HEK293 (cell line): ENCODE measurements around the gene FES.

ENCODE experiments used
- CTCF ChIA-PET: fragments of 350-600 bp; formaldehyde crosslinking; extraction: SDS; loops from one replicate; lab custom pipeline; 2021; ENCODE audit warnings: antibody characterized with exemption; lab: Yijun Ruan, JAX
- POLR2A ChIA-PET: fragments of 300-600 bp; formaldehyde crosslinking; extraction: SDS; loops from one replicate; lab custom pipeline; 2020; ENCODE audit warnings: antibody characterized with exemption, inconsistent platforms; lab: Yijun Ruan, JAX
- H3K27ac ChIP-seq: fragments of 200-500 bp; sonication (Bioruptor generic); 2 replicates; pipeline ENCODE4 v1.5.1; 2014; ENCODE audit warnings: low read depth, low read length, control low read depth, inconsistent platforms; ENCODE audit errors: extremely low read depth
- H3K36me3 ChIP-seq, 2 experiments: fragments of 200-500 bp in 1 of 2; sonication (Bioruptor generic) in 1 of 2; 1 replicate in 1 of 2; 2 replicates in 1 of 2; pipeline ENCODE4 v1.5.1; 2014 to 2017; ENCODE audit warnings: inconsistent platforms in 2 of 2, low read length in 2 of 2; ENCODE audit not compliant: control insufficient read depth in 2 of 2, insufficient read depth in 1 of 2
- H3K4me1 ChIP-seq: fragments of 200-500 bp; sonication (Bioruptor generic); 2 replicates; pipeline ENCODE4 v1.5.1; 2014; ENCODE audit warnings: mild to moderate bottlenecking, low read length, inconsistent platforms; ENCODE audit not compliant: control insufficient read depth, insufficient read depth
- H3K4me3 ChIP-seq: 2 replicates; pipeline ENCODE4 v1.5.1; 2011; ENCODE audit warnings: low read depth, mild to moderate bottlenecking, control low read depth, low read length, moderate library complexity
- H3K9me3 ChIP-seq: fragments of 200-500 bp; sonication (Bioruptor generic); 2 replicates; pipeline ENCODE4 v1.5.1; 2014; ENCODE audit warnings: low read depth, low read length, inconsistent platforms; ENCODE audit not compliant: control insufficient read depth, insufficient read depth
- PRDM10 ChIP-seq: fragments of 450-650 bp; formaldehyde crosslinking; IDR thresholded peaks from 2 replicates; pipeline ENCODE4 v1.5.1; 2016; ENCODE audit warnings: missing biosample characterization, missing genetic modification characterization
- ZBTB10 ChIP-seq: fragments of 450-650 bp; formaldehyde crosslinking; IDR thresholded peaks from 2 replicates; pipeline ENCODE4 v1.5.1; 2016; ENCODE audit warnings: missing biosample characterization, missing genetic modification characterization
- ZNF140 ChIP-seq: fragments of 450-650 bp; formaldehyde crosslinking; IDR thresholded peaks from 2 replicates; pipeline ENCODE4 v1.5.1; 2016; ENCODE audit warnings: missing biosample characterization, missing genetic modification characterization
- ZNF521 ChIP-seq: fragments of 450-650 bp; formaldehyde crosslinking; IDR thresholded peaks from 2 replicates; pipeline ENCODE4 v1.5.1; 2017; ENCODE audit warnings: missing biosample characterization, mild to moderate bottlenecking, missing genetic modification characterization
- ZNF544 ChIP-seq: fragments of 450-650 bp; formaldehyde crosslinking; IDR thresholded peaks from 2 replicates; pipeline ENCODE4 v1.5.0; 2017; ENCODE audit warnings: missing biosample characterization, missing genetic modification characterization
- ZNF596 ChIP-seq: fragments of 450-650 bp; IDR thresholded peaks from 2 replicates; pipeline ENCODE4 v1.5.0; 2018; ENCODE audit warnings: missing biosample characterization, mild to moderate bottlenecking, missing genetic modification characterization, moderate library complexity
- ZNF600 ChIP-seq: fragments of 450-650 bp; formaldehyde crosslinking; IDR thresholded peaks from 2 replicates; pipeline ENCODE4 v1.5.1; 2016; ENCODE audit warnings: missing biosample characterization, missing genetic modification characterization
- ZNF639 ChIP-seq: fragments of 450-650 bp; formaldehyde crosslinking; IDR thresholded peaks from 2 replicates; pipeline ENCODE4 v1.5.1; 2016; ENCODE audit warnings: missing biosample characterization, missing genetic modification characterization
- TF ChIP-seq, protein P1 (sequence below): fragments of 450-650 bp; formaldehyde crosslinking; IDR thresholded peaks from 2 replicates; pipeline ENCODE4 v1.5.1; 2016; ENCODE audit warnings: missing biosample characterization, missing genetic modification characterization

Gene FES

GRCh38 chr15:90911906-90912769, 27.8 kb downstream of the FES start:
- no peak overlapping the region for H3K4me3 ChIP-seq
- H3K27ac ChIP-seq = no peak overlapping the region
- H3K4me1 ChIP-seq = no peaks in the 10 kb centered on the region
- ChIA-PET POLR2A (interaction anchor here (0.9 kb wide), 1 partner anchor 9 kb away, joined by 3 read pairs; the partner anchor contains the start of gene MAN2A2), CTCF (interaction anchor here (1.0 to 2.9 kb wide), 3 partner anchors 9 to 23 kb away, joined by 3 to 10 read pairs (median 4); partner anchors contain the start of genes HDDC3, MAN2A2 and UNC45A)
- TF ChIP-seq, protein P1, sequence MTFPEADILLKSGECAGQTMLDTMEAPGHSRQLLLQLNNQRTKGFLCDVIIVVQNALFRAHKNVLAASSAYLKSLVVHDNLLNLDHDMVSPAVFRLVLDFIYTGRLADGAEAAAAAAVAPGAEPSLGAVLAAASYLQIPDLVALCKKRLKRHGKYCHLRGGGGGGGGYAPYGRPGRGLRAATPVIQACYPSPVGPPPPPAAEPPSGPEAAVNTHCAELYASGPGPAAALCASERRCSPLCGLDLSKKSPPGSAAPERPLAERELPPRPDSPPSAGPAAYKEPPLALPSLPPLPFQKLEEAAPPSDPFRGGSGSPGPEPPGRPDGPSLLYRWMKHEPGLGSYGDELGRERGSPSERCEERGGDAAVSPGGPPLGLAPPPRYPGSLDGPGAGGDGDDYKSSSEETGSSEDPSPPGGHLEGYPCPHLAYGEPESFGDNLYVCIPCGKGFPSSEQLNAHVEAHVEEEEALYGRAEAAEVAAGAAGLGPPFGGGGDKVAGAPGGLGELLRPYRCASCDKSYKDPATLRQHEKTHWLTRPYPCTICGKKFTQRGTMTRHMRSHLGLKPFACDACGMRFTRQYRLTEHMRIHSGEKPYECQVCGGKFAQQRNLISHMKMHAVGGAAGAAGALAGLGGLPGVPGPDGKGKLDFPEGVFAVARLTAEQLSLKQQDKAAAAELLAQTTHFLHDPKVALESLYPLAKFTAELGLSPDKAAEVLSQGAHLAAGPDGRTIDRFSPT (tag by site-specific recombination) = 0 out of 2 replicates have a peak, but pooled peaks have one; percentile 14
- TF ChIP-seq ZNF596 = no peak
- no peak for TF ChIP-seq ZNF140 (tag by site-specific recombination)
- no peak for TF ChIP-seq ZNF639 (tag by site-specific recombination)
- TF ChIP-seq ZNF544 = no peak
- peaks cover 22 to 92% of the 10 kb centered on the region in 2 experiments for H3K36me3 ChIP-seq
- no peaks in the 10 kb centered on the region for H3K9me3 ChIP-seq

- Histone ChIP-seq H3K36me3 (peaks cover 25 to 92% of the 10 kb centered on the region in 2 experiments), H3K27ac (no peak overlapping the region), H3K4me1 (no peaks in the 10 kb centered on the region), H3K9me3 (no peaks in the 10 kb centered on the region), H3K4me3 (no peak overlapping the region)
- CTCF ChIA-PET = interaction anchor here (1.0 to 2.9 kb wide), 2 partner anchors 9 to 22 kb away, joined by 3 to 10 read pairs; partner anchors contain the start of genes MAN2A2 and UNC45A
- POLR2A ChIA-PET = interaction anchor here (0.9 kb wide), 1 partner anchor 10 kb away, joined by 3 read pairs; the partner anchor contains the start of gene MAN2A2
- TF ChIP-seq ZNF521 (tag by site-specific recombination) (no peak), ZNF600 (tag by site-specific recombination) (peak; percentile 58)
- TF ChIP-seq, all 188 proteins: peak for 1
Observed at GRCh38 chr15:90912770-90913075, 28.4 kb downstream of the FES start.

DNA sequence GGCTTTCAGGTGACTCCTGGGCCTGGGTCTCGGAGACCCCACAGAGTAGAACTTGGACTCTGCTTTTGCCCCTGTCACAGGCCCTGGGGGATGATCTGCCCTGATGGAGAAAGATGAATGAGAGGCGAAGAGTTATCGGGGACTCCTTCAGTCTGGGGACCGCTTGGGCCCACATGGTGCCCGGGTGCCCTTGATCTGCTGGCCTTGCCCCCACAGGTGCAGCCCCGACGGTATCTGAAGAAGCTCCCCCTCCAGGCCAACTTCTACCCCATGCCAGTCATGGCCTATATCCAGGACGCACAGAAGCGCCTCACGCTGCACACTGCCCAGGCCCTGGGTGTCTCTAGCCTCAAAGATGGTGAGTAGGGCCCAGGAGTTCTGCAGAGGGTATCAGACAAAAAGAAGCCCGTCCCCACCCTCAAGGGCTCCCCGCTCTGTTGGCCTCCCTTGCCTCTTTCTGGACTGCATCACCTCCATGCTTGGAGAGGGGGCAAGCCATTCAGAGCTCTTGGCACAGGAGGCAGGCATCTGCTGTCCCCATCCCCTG, 29.2 kb downstream of the FES start:
- ChIA-PET CTCF (interaction anchor here (0.6 to 2.9 kb wide), 5 partner anchors 10 to 109 kb away, joined by 3 to 10 read pairs (median 3); partner anchors contain the start of genes HDDC3, MAN2A2 and UNC45A), POLR2A (interaction anchor here (1.0 to 1.4 kb wide), 3 partner anchors 10 to 41 kb away, joined by 3 to 4 read pairs (median 4); partner anchors contain the start of genes MAN2A2 and RCCD1)
- H3K36me3 ChIP-seq = peaks cover 25 to 94% of the 10 kb centered on the region in 2 experiments
- no peaks in the 10 kb centered on the region for H3K9me3 ChIP-seq
- H3K4me1 ChIP-seq = no peaks in the 10 kb centered on the region
- H3K27ac ChIP-seq = no peak overlapping the region
- H3K4me3 ChIP-seq = no peak overlapping the region
- 0 out of 2 replicates have a peak, but pooled peaks have one; percentile 26 for TF ChIP-seq PRDM10 (tag by site-specific recombination)
- TF ChIP-seq ZBTB10 = no peak
